Measurements from ENCODE around the gene NRN1.

Gene NRN1

GRCh38 chr6:6037179-6037578 lies 30.5 kb upstream of the NRN1 start:
- DNase-seq: no peak
- Histone ChIP-seq H2AFZ (ENCODE audit: low read depth, low read length) (no peak overlapping the region), H3K23ac (ENCODE audit: low read length in 2 of 2) (no peak overlapping the region), H3K9me3 (ENCODE audit: control insufficient read depth, low read length) (no peaks in the 10 kb centered on the region), H2BK5ac (ENCODE audit: low read depth, low read length, poor library complexity, severe bottlenecking) (no peak overlapping the region), H2BK12ac (ENCODE audit: low read length in 2 of 2) (no peak overlapping the region), H3K4ac (ENCODE audit: low read depth in 1 of 2, low read length in 2 of 2) (no peak overlapping the region), H3K18ac (ENCODE audit: low read depth in 1 of 2, low read length in 2 of 2) (no peak overlapping the region), H3K4me2 (ENCODE audit: low read length, poor library complexity, severe bottlenecking) (no peak overlapping the region), H3K27ac (ENCODE audit: low read length, poor library complexity, severe bottlenecking) (no peak overlapping the region), H3K27me3 (ENCODE audit: control insufficient read depth in 1 of 2, insufficient read depth in 1 of 2, low read length in 2 of 2) (no peaks in the 10 kb centered on the region), H4K8ac (ENCODE audit: low read length) (no peak overlapping the region), H3K4me1 (ENCODE audit: control insufficient read depth, insufficient read depth, low read depth, low read length) (no peaks in the 10 kb centered on the region), H4K91ac (ENCODE audit: low read length) (no peak overlapping the region), H3K4me3 (ENCODE audit: insufficient read depth in 1 of 2, low read depth in 1 of 2, low read length in 2 of 2) (no peak overlapping the region), H3K79me1 (replicated peaks; ENCODE audit: low read length, poor library complexity, severe bottlenecking) (no peaks in the 10 kb centered on the region), H2BK15ac (ENCODE audit: low read depth, poor library complexity, severe bottlenecking) (no peak overlapping the region), H3K14ac (ENCODE audit: low read length in 2 of 2) (no peak overlapping the region), H3K36me3 (ENCODE audit: control insufficient read depth in 1 of 2, insufficient read depth in 2 of 2, low read depth in 1 of 2, low read length in 2 of 2) (no peaks in the 10 kb centered on the region), H3K9ac (ENCODE audit: low read length) (no peak overlapping the region), H2BK120ac (ENCODE audit: low read depth, low read length) (no peak overlapping the region), H2AK5ac (ENCODE audit: low read length, severe bottlenecking) (no peak overlapping the region)
- 85% methylated on average over 2 of the region's 4 CpGs for WGBS

GRCh38 chr6:6033858-6034257 lies 27.1 kb upstream of the NRN1 start:
- Histone ChIP-seq H3K4me1 (ENCODE audit: control insufficient read depth, insufficient read depth, low read depth, low read length) (no peaks in the 10 kb centered on the region), H3K36me3 (ENCODE audit: control insufficient read depth in 1 of 2, insufficient read depth in 2 of 2, low read depth in 1 of 2, low read length in 2 of 2) (no peaks in the 10 kb centered on the region), H2BK5ac (ENCODE audit: low read depth, low read length, poor library complexity, severe bottlenecking) (no peak overlapping the region), H2AK5ac (ENCODE audit: low read length, severe bottlenecking) (no peak overlapping the region), H4K8ac (ENCODE audit: low read length) (no peak overlapping the region), H2BK12ac (ENCODE audit: low read length in 2 of 2) (no peak overlapping the region), H4K91ac (ENCODE audit: low read length) (no peak overlapping the region), H3K9me3 (ENCODE audit: control insufficient read depth, low read length) (no peaks in the 10 kb centered on the region), H3K4ac (ENCODE audit: low read depth in 1 of 2, low read length in 2 of 2) (no peak overlapping the region), H2BK120ac (ENCODE audit: low read depth, low read length) (no peak overlapping the region), H3K18ac (ENCODE audit: low read depth in 1 of 2, low read length in 2 of 2) (no peak overlapping the region), H3K23ac (ENCODE audit: low read length in 2 of 2) (no peak overlapping the region), H3K79me1 (replicated peaks; ENCODE audit: low read length, poor library complexity, severe bottlenecking) (no peaks in the 10 kb centered on the region), H2BK15ac (ENCODE audit: low read depth, poor library complexity, severe bottlenecking) (no peak overlapping the region), H3K27me3 (ENCODE audit: control insufficient read depth in 1 of 2, insufficient read depth in 1 of 2, low read length in 2 of 2) (no peaks in the 10 kb centered on the region), H3K4me3 (ENCODE audit: insufficient read depth in 1 of 2, low read depth in 1 of 2, low read length in 2 of 2) (no peak overlapping the region), H3K9ac (ENCODE audit: low read length) (no peak overlapping the region), H3K27ac (ENCODE audit: low read length, poor library complexity, severe bottlenecking) (no peak overlapping the region), H3K4me2 (ENCODE audit: low read length, poor library complexity, severe bottlenecking) (no peak overlapping the region), H3K14ac (ENCODE audit: low read length in 2 of 2) (no peak overlapping the region), H2AFZ (ENCODE audit: low read depth, low read length) (no peak overlapping the region)
- DNase-seq: no peak
- WGBS: 77% methylated on average over 3 of the region's 4 CpGs

GRCh38 chr6:6026513-6027205 lies 19.9 kb upstream of the NRN1 start:
- Histone ChIP-seq H3K27ac (ENCODE audit: low read length, poor library complexity, severe bottlenecking) (no peak overlapping the region), H3K79me1 (replicated peaks; ENCODE audit: low read length, poor library complexity, severe bottlenecking) (no peaks in the 10 kb centered on the region), H3K4me2 (ENCODE audit: low read length, poor library complexity, severe bottlenecking) (no peak overlapping the region), H3K4me3 (ENCODE audit: insufficient read depth in 1 of 2, low read depth in 1 of 2, low read length in 2 of 2) (no peak overlapping the region), H2BK5ac (ENCODE audit: low read depth, low read length, poor library complexity, severe bottlenecking) (no peak overlapping the region), H2AFZ (ENCODE audit: low read depth, low read length) (no peak overlapping the region), H3K23ac (ENCODE audit: low read length in 2 of 2) (no peak overlapping the region), H2BK15ac (ENCODE audit: low read depth, poor library complexity, severe bottlenecking) (no peak overlapping the region), H3K9me3 (ENCODE audit: control insufficient read depth, low read length) (no peaks in the 10 kb centered on the region), H4K8ac (ENCODE audit: low read length) (no peak overlapping the region), H2BK120ac (ENCODE audit: low read depth, low read length) (no peak overlapping the region), H3K4ac (ENCODE audit: low read depth in 1 of 2, low read length in 2 of 2) (no peak overlapping the region), H3K18ac (ENCODE audit: low read depth in 1 of 2, low read length in 2 of 2) (no peak overlapping the region), H4K91ac (ENCODE audit: low read length) (no peak overlapping the region), H3K4me1 (ENCODE audit: control insufficient read depth, insufficient read depth, low read depth, low read length) (no peaks in the 10 kb centered on the region), H2BK12ac (ENCODE audit: low read length in 2 of 2) (no peak overlapping the region), H3K9ac (ENCODE audit: low read length) (no peak overlapping the region), H3K14ac (ENCODE audit: low read length in 2 of 2) (no peak overlapping the region), H3K36me3 (ENCODE audit: control insufficient read depth in 1 of 2, insufficient read depth in 2 of 2, low read depth in 1 of 2, low read length in 2 of 2) (no peaks in the 10 kb centered on the region), H2AK5ac (ENCODE audit: low read length, severe bottlenecking) (no peak overlapping the region), H3K27me3 (ENCODE audit: control insufficient read depth in 1 of 2, insufficient read depth in 1 of 2, low read length in 2 of 2) (peaks cover 0 to 24% of the 10 kb centered on the region in 2 experiments)
- no peak for DNase-seq
- WGBS: 83% methylated on average over 2 of the region's 2 CpGs

DNA sequence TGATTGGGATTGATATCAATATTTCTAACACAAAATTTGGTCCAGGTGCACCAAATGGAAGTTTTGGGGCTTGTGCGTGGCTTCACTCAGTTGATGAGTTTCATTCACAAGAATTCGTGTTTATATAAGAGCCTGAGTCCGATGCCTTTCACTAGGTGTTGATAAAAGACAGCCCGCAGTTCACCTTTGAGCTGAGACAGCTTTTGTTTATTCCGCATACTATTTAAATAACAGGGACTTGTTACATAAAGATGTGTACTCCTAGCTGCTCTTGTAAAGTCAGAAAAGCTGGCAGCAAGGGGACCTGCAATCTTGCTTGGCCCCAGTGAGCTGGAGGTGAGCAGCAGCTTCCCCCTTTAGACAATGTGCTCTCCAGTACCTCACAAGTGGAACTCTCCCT lies 19.0 kb upstream of the NRN1 start:
- H3K18ac ChIP-seq (ENCODE audit: low read depth in 1 of 2, low read length in 2 of 2): no peak overlapping the region
- no peaks in the 10 kb centered on the region for H3K4me1 ChIP-seq (ENCODE audit: control insufficient read depth, insufficient read depth, low read depth, low read length)
- H3K4me3 ChIP-seq (ENCODE audit: insufficient read depth in 1 of 2, low read depth in 1 of 2, low read length in 2 of 2): no peak overlapping the region
- H2AFZ ChIP-seq (ENCODE audit: low read depth, low read length): no peak overlapping the region
- no peak overlapping the region for H2AK5ac ChIP-seq (ENCODE audit: low read length, severe bottlenecking)
- no peak overlapping the region for H4K8ac ChIP-seq (ENCODE audit: low read length)
- no peak overlapping the region for H3K14ac ChIP-seq (ENCODE audit: low read length in 2 of 2)
- WGBS: 67% methylated on average over 5 of the region's 5 CpGs
- H2BK15ac ChIP-seq (ENCODE audit: low read depth, poor library complexity, severe bottlenecking): no peak overlapping the region
- H3K27me3 ChIP-seq (ENCODE audit: control insufficient read depth in 1 of 2, insufficient read depth in 1 of 2, low read length in 2 of 2): peaks cover 0 to 27% of the 10 kb centered on the region in 2 experiments
- no peak for DNase-seq
- H2BK120ac ChIP-seq (ENCODE audit: low read depth, low read length): no peak overlapping the region
- H3K4me2 ChIP-seq (ENCODE audit: low read length, poor library complexity, severe bottlenecking): no peak overlapping the region
- H3K36me3 ChIP-seq (ENCODE audit: control insufficient read depth in 1 of 2, insufficient read depth in 2 of 2, low read depth in 1 of 2, low read length in 2 of 2): no peaks in the 10 kb centered on the region
- H4K91ac ChIP-seq (ENCODE audit: low read length): no peak overlapping the region
- H3K79me1 ChIP-seq (replicated peaks; ENCODE audit: low read length, poor library complexity, severe bottlenecking): no peaks in the 10 kb centered on the region
- no peak overlapping the region for H3K4ac ChIP-seq (ENCODE audit: low read depth in 1 of 2, low read length in 2 of 2)
- H3K9ac ChIP-seq (ENCODE audit: low read length): no peak overlapping the region
- no peak overlapping the region for H2BK12ac ChIP-seq (ENCODE audit: low read length in 2 of 2)
- no peaks in the 10 kb centered on the region for H3K9me3 ChIP-seq (ENCODE audit: control insufficient read depth, low read length)
- H3K23ac ChIP-seq (ENCODE audit: low read length in 2 of 2): no peak overlapping the region
- no peak overlapping the region for H2BK5ac ChIP-seq (ENCODE audit: low read depth, low read length, poor library complexity, severe bottlenecking)
- no peak overlapping the region for H3K27ac ChIP-seq (ENCODE audit: low read length, poor library complexity, severe bottlenecking)
